HepG2 (cell line): ENCODE results near the gene SYNE1. TPM values are rescaled to one million over a fixed set of nuclear protein-coding genes. Genes with fewer than 3 reads are reported as not detected.
"Not testable (repeated sequence)": the region's sequence is repeated elsewhere in the genome, so short reads cannot be mapped to it uniquely, and the experiment has no call there.

ENCODE experiments used
- ATAC-seq: fragments of 200-7000 bp; cut with Tn5 transposase; 3 replicates; pipeline ENCODE4 v1.9.1; 2020; ENCODE audit warnings: mild to moderate bottlenecking, moderate library complexity
- BruUV-seq: library from RNA; stranded (reverse); fragments of 400-500 nt; replicated peaks from 2 replicates; lab custom pipeline; 2021; lab: Mats Ljungman, UMichigan
- CTCF ChIA-PET: fragments of 300-600 bp; formaldehyde crosslinking; extraction: SDS; loops from one replicate; lab custom pipeline; 2021; ENCODE audit warnings: low total read pairs, inconsistent platforms, low intra/inter-chr PET ratio; lab: Yijun Ruan, JAX
- POLR2A ChIA-PET: fragments of 350-600 bp; sonication (Branson Sonifier 250); formaldehyde crosslinking; loops from one replicate; lab custom pipeline; 2020; ENCODE audit warnings: antibody characterized with exemption, inconsistent platforms; lab: Yijun Ruan, JAX
- DNase-seq: peaks from one replicate; pipeline ENCODE4 v3.0.0-alpha.2; 2015; ENCODE audit warnings: low spot score
- FAIRE-seq: peaks from 3 replicates; lab custom pipeline; 2011; peaks lifted over from hg19 to GRCh38; lab: Jason Lieb, UNC
- H2AFZ ChIP-seq: one replicate; pipeline ENCODE4 v1.6.1; 2011; ENCODE audit warnings: low read length, inconsistent platforms
- H3K27ac ChIP-seq: fragments of 300-600 bp; 3 replicates; pipeline ENCODE4 v1.8.0; 2011; ENCODE audit warnings: mixed run types, mild to moderate bottlenecking, mixed read lengths, low read length, inconsistent platforms; ENCODE audit not compliant: insufficient read depth; ENCODE audit errors: extremely low read length
- H3K27me3 ChIP-seq, 2 experiments: fragments of 200-600 bp in 1 of 2; 2 replicates in 1 of 2; 3 replicates in 1 of 2; pipeline versions ENCODE4 v1.6.0 to v1.8.0; 2011; ENCODE audit warnings: low read length in 2 of 2, mild to moderate bottlenecking in 2 of 2, moderate library complexity in 2 of 2, inconsistent platforms in 1 of 2; ENCODE audit not compliant: insufficient read depth in 2 of 2, control insufficient read depth in 1 of 2
- H3K36me3 ChIP-seq, 2 experiments: fragments of 200-600 bp in 1 of 2; replicated peaks in 1 of 2; 2 replicates in 1 of 2; 3 replicates in 1 of 2; pipeline versions ENCODE4 v1.5.1 to v1.8.0; 2011; ENCODE audit warnings: low read length in 2 of 2, inconsistent platforms in 1 of 2; ENCODE audit not compliant: insufficient read depth in 2 of 2, control insufficient read depth in 1 of 2
- H3K4me1 ChIP-seq: 2 replicates; pipeline ENCODE4 v1.5.1; 2012; ENCODE audit warnings: low read length, inconsistent platforms; ENCODE audit not compliant: insufficient read depth
- H3K4me2 ChIP-seq: 2 replicates; pipeline ENCODE4 v1.6.0; 2011; ENCODE audit warnings: low read depth, low read length, inconsistent platforms
- H3K4me3 ChIP-seq, 3 experiments: fragments of 200-600 bp in 1 of 3; sonication (generic), shearing (Covaris generic) in 1 of 3; replicated peaks in 1 of 3; 2 replicates each; pipeline ENCODE4 v1.5.1; 2011 to 2016; ENCODE audit warnings: low read length in 3 of 3, inconsistent platforms in 2 of 3, low read depth in 2 of 3, mild to moderate bottlenecking in 2 of 3, control low read depth in 1 of 3, mixed read lengths in 1 of 3; ENCODE audit not compliant: insufficient read depth in 1 of 3
- H3K79me2 ChIP-seq: one replicate; pipeline ENCODE4 v1.6.1; 2011; ENCODE audit warnings: low read length, inconsistent platforms; ENCODE audit not compliant: insufficient read depth
- H3K9ac ChIP-seq: 2 replicates; pipeline ENCODE4 v1.6.0; 2011; ENCODE audit warnings: mild to moderate bottlenecking, low read depth, low read length, inconsistent platforms; ENCODE audit not compliant: insufficient read depth
- H3K9me3 ChIP-seq: 2 replicates; pipeline ENCODE4 v1.5.1; 2012; ENCODE audit warnings: mild to moderate bottlenecking, low read length
- H4K20me1 ChIP-seq: 2 replicates; pipeline ENCODE4 v1.6.0; 2011; ENCODE audit warnings: inconsistent platforms, mild to moderate bottlenecking, low read length, moderate library complexity; ENCODE audit not compliant: insufficient read depth
- HDAC2 ChIP-seq: sonication (generic); formaldehyde crosslinking; IDR thresholded peaks from 2 replicates; pipeline ENCODE4 v1.4.0; 2020; ENCODE audit warnings: missing genetic modification reagents
- HOXA5 ChIP-seq: sonication (generic); formaldehyde crosslinking; IDR thresholded peaks from 2 replicates; pipeline ENCODE4 v1.4.0; 2020; ENCODE audit warnings: missing genetic modification reagents
- NFAT5 ChIP-seq: sonication (generic); formaldehyde crosslinking; IDR thresholded peaks from 2 replicates; pipeline ENCODE4 v1.4.0; 2020; ENCODE audit warnings: missing genetic modification reagents
- ONECUT2 ChIP-seq: sonication (generic); formaldehyde crosslinking; IDR thresholded peaks from 2 replicates; pipeline ENCODE4 v1.4.0; 2020; ENCODE audit warnings: missing genetic modification reagents
- REXO4 ChIP-seq: sonication (generic); formaldehyde crosslinking; IDR thresholded peaks from 2 replicates; pipeline ENCODE4 v1.8.0; 2022; ENCODE audit warnings: missing genetic modification reagents, mild to moderate bottlenecking, borderline replicate concordance
- SOX5 ChIP-seq: IDR thresholded peaks from 2 replicates; pipeline ENCODE4 v1.6.1; 2016; ENCODE audit warnings: borderline replicate concordance
- ZNF354B ChIP-seq: sonication (generic); formaldehyde crosslinking; IDR thresholded peaks from 2 replicates; pipeline ENCODE4 v1.8.0; 2022; ENCODE audit warnings: mild to moderate bottlenecking, missing genetic modification reagents
- ZNF709 ChIP-seq: sonication (generic); formaldehyde crosslinking; IDR thresholded peaks from 2 replicates; pipeline ENCODE4 v1.5.0; 2020; ENCODE audit warnings: mild to moderate bottlenecking, missing genetic modification reagents
- ZNF761 ChIP-seq: sonication (generic); formaldehyde crosslinking; conservative IDR thresholded peaks from 2 replicates; pipeline ENCODE4 v1.4.0; 2020; ENCODE audit warnings: mild to moderate bottlenecking, missing genetic modification reagents
- WGBS: methylation state at CpG from one replicate; pipeline ENCODE4 v1.1.6; 2017; ENCODE audit warnings: low lambda C conversion rate; 5-methylcytosine and 5-hydroxymethylcytosine counted together
- in situ Hi-C: cut with HindIII; loops from 2 replicates; pipeline ENCODE4 v1.10.0; 2017; ENCODE audit warnings: low pct_unique_long_range_greater_than_20kb; ENCODE audit not compliant: extremely low pct_ligation_motif_present
- intact Hi-C: fragments of 100-400 bp; cut with micrococcal nuclease; formaldehyde crosslinking; loops from one replicate; pipeline ENCODE4 v1.10.0; 2022; ENCODE audit not compliant: unreplicated experiment
- polyA plus RNA-seq, 8 experiments: library from polyadenylated mRNA; depleted of rRNA in 3 of 8; stranded (reverse) in 7 of 8; unstranded in 1 of 8; fragments of >200 nt; fragmentation: Illumina TruSeq in 4 of 8; extraction: Trizol in 4 of 8; gene quantifications; 2 replicates each; pipeline versions ENCODE4 v1.2.1 to v1.2.3, GENCODE V29; 2011 to 2016; ENCODE audit warnings: low read depth in 4 of 8, missing spikeins in 1 of 8, mixed read lengths in 1 of 8; ENCODE audit not compliant: insufficient read depth in 1 of 8
- total RNA-seq, 5 experiments: library from RNA; depleted of rRNA; stranded (reverse); fragments of >200 nt; fragmentation: Illumina TruSeq; extraction: Trizol; gene quantifications; 2 replicates each; pipeline ENCODE4 v1.2.3, GENCODE V29; 2016; ENCODE audit warnings: low read depth in 1 of 5

The SYNE1 gene
- total and polyA plus RNA-seq, 2 of the 13 experiments (the other 11 are each of a cell fraction or from before 2014, with no cell fraction given): 5.5 to 15.9 TPM

GRCh38 chr6:152078001-152078400, 559.2 kb downstream of the SYNE1 start (continued):
- TF ChIP-seq NFAT5 (CRISPR knock-in tag) (no peak), ZNF354B (no peak), ONECUT2 (no peak), ZNF709 (CRISPR knock-in tag) (no peak), HOXA5 (CRISPR knock-in tag) (no peak), SOX5 (CRISPR knock-in tag) (no peak), ZNF761 (CRISPR knock-in tag) (no peak), REXO4 (CRISPR knock-in tag) (no peak), HDAC2 (CRISPR knock-in tag) (no peak)

- ATAC-seq, H3K4me3 ChIP-seq, H2AFZ ChIP-seq, FAIRE-seq, H3K36me3 ChIP-seq, H3K27me3 ChIP-seq, H3K4me2 ChIP-seq, H4K20me1 ChIP-seq, DNase-seq, H3K9ac ChIP-seq, POLR2A ChIA-PET, intact Hi-C loops, H3K4me1 ChIP-seq, BruUV-seq, CTCF ChIA-PET, in situ Hi-C loops, H3K79me2 ChIP-seq, H3K27ac ChIP-seq: not testable (repeated sequence)
- WGBS: 6% methylated on average over 3 of the region's 3 CpGs
- H3K9me3 ChIP-seq: peaks cover 25% of the 10 kb centered on the region
These were observed 560.9 kb downstream of the SYNE1 start for GRCh38 chr6:152076242-152076641.
